Measurements from ENCODE around the gene PREPL. TPM values are rescaled to one million over a fixed set of nuclear protein-coding genes. Genes with fewer than 3 reads are reported as not detected.
A peak's percentile ranks its signal among the peaks of the same experiment; 100 is the strongest.

The PREPL gene
- total and polyA plus RNA-seq, 9 of the 15 experiments (the other 6 are each of a cell fraction or from before 2014, with no cell fraction given): 11.6 to 58.9 (median 27.2) TPM

GRCh38 chr2:44361330-44362206 is at the start of gene PREPL, which contains the start of gene CAMKMT (continued):
- TF ChIP-seq ZNF239 (CRISPR knock-in tag; IDR thresholded peaks at IDR 0.05) (0 out of 2 replicates have a peak, but pooled peaks have one; percentile 6), NR2C1 (IDR thresholded peaks at IDR 0.05) (peak; percentile 94), NR2C1 (tag; IDR thresholded peaks at IDR 0.05) (peak; percentile 93), ZNF79 (CRISPR knock-in tag; IDR thresholded peaks at IDR 0.05; ENCODE audit: low read depth) (no peak), ZFPM2 (CRISPR knock-in tag; IDR thresholded peaks at IDR 0.05) (no peak), UBTF (IDR thresholded peaks at IDR 0.05; ENCODE audit: borderline replicate concordance in 1 of 2, low read depth in 2 of 2, low read length in 2 of 2) (0 out of 4 replicates have a peak, but pooled peaks of 1 of the 2 experiments have one; percentile 44), HDAC8 (tag; IDR thresholded peaks at IDR 0.05) (0 out of 2 replicates have a peak, but pooled peaks have one; percentile 20), RFX1 (IDR thresholded peaks at IDR 0.05) (peak; percentile 98), SIN3A (IDR thresholded peaks at IDR 0.05; ENCODE audit: borderline replicate concordance in 2 of 2, control insufficient read depth in 1 of 2, low read depth in 2 of 2, low read length in 2 of 2) (peak; percentile 37 to 47; a peak in 1 of 4 replicates), MNT (conservative IDR thresholded peaks at IDR 0.05) (peak; percentile 92 to 97), HNRNPUL1 (IDR thresholded peaks at IDR 0.05; ENCODE audit: low read length) (no peak), ETV6 (IDR thresholded peaks at IDR 0.05; ENCODE audit: borderline replicate concordance in 1 of 2, low read depth in 2 of 2, low read length in 1 of 2) (no peak), ETV6 (CRISPR knock-in tag; IDR thresholded peaks at IDR 0.05; ENCODE audit: borderline replicate concordance) (no peak), RBBP5 (IDR thresholded peaks at IDR 0.05; ENCODE audit: borderline replicate concordance, insufficient read depth, low read length, poor library complexity, severe bottlenecking) (peak; percentile 77), RCOR1 (IDR thresholded peaks at IDR 0.05; ENCODE audit: borderline replicate concordance in 1 of 2, low read depth in 2 of 2, low read length in 2 of 2) (0 out of 4 replicates have a peak, but pooled peaks of 1 of the 2 experiments have one; percentile 19)
- TF ChIP-seq, protein P1, sequence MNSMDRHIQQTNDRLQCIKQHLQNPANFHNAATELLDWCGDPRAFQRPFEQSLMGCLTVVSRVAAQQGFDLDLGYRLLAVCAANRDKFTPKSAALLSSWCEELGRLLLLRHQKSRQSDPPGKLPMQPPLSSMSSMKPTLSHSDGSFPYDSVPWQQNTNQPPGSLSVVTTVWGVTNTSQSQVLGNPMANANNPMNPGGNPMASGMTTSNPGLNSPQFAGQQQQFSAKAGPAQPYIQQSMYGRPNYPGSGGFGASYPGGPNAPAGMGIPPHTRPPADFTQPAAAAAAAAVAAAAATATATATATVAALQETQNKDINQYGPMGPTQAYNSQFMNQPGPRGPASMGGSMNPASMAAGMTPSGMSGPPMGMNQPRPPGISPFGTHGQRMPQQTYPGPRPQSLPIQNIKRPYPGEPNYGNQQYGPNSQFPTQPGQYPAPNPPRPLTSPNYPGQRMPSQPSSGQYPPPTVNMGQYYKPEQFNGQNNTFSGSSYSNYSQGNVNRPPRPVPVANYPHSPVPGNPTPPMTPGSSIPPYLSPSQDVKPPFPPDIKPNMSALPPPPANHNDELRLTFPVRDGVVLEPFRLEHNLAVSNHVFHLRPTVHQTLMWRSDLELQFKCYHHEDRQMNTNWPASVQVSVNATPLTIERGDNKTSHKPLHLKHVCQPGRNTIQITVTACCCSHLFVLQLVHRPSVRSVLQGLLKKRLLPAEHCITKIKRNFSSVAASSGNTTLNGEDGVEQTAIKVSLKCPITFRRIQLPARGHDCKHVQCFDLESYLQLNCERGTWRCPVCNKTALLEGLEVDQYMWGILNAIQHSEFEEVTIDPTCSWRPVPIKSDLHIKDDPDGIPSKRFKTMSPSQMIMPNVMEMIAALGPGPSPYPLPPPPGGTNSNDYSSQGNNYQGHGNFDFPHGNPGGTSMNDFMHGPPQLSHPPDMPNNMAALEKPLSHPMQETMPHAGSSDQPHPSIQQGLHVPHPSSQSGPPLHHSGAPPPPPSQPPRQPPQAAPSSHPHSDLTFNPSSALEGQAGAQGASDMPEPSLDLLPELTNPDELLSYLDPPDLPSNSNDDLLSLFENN (IDR thresholded peaks at IDR 0.05; ENCODE audit: low read depth in 2 of 2, low read length in 2 of 2): 0 out of 4 replicates have a peak, but pooled peaks of 1 of the 2 experiments have one; percentile 29

Data from K562 (cell line).